Pons (tissue), 1 donor: Measurements from ENCODE around the gene TNFRSF25.
"Not testable (repeated sequence)": the region's sequence is repeated elsewhere in the genome, so short reads cannot be mapped to it uniquely, and the experiment has no call there.

Source experiments
- DNase-seq: peaks from one replicate; pipeline ENCODE4 v3.0.0-alpha.2; 2016; ENCODE audit warnings: low spot score

The TNFRSF25 gene

DNA sequence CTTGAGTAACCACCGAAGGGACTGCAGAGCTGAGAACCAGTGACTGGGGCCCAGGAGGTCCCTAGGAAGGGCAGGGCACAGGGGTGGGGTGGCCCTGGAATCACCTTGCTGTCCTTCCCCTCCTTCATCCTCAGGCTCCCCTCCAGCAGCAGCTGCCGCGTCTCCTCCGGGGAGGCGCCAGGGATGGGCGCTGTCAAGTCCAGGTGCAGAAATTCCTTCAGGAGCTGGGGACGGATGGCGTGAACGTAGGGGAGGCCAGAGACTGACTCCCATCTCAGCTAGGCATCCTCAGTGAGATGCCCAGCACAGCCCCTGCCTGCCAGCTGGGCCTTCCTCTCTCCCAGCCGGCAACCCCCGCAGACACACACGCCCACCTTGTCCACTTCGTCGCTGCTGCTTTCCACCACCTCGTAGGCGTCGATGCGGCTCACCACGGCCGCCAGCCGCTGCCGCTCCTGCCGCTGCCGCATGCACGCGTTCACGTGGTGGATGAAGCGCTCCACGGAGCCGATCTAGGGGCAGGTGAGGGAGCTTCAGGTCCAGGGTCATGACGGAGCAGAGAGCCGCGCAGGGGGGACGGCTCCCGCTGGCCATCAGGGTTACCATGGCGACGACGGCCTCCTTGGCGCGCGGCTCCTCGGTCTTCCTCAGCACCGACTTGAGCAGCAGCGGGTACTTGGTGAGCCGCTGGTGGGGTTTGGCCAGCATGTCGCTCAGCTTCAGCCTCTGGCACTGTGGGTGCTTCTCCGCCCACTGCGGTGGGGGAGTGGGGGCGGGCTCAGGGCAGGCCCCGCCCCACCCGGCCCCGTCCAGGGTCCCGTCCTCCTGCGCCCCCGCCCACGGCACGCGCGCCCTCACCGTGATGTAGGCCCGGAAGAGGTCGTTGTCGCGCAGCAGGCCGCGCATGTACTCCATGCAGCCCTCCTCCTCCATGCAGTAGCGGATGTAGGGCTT lies 4.4 kb upstream of the TNFRSF25 start:
- DNase-seq: no peak

DNA sequence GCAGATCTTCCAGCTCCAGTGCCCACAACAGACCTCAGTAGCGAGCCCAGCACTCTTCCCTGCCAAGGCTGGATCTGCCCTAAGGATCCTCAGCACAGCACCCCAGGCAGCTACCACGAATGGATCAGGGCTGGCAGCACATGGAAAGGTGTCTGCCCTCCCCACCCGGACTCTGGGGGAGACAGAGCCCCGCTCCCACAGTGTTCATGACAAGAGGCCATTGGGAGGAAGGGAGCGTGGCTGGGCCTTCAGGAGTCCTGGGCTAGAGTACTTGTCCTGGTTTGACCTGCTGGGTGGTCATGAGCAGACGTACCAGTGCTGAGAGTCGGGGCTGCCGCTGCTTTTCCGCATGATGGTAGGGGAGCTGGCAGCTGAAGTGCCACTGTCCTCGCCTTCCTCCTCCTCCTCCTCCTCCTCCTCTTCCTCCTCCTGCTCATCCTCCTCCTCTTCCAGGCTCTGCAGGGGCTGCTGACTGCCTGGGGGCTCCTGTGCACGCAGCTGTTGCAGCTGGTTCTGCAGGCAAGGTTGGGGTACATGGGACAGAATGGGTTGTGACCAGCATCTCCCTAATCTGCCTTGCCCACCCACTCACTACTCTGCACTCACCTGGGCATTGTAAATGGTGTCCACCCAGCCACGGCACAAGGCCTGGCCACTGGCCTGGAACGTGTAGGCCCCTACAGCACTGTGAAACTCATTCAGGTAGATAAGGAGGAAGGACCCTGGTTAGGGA lies 2.9 kb upstream of the TNFRSF25 start:
- no peak for DNase-seq

GRCh38 chr1:6467744-6468688 lies 2.0 kb upstream of the TNFRSF25 start:
- DNase-seq: no peak

GRCh38 chr1:6467224-6467623 lies 1.3 kb upstream of the TNFRSF25 start:
- no peak for DNase-seq

GRCh38 chr1:6466751-6467150 lies 778 bp upstream of the TNFRSF25 start:
- no peak for DNase-seq

GRCh38 chr1:6465461-6466005 lies 440 bp downstream of the TNFRSF25 start:
- no peak for DNase-seq

DNA sequence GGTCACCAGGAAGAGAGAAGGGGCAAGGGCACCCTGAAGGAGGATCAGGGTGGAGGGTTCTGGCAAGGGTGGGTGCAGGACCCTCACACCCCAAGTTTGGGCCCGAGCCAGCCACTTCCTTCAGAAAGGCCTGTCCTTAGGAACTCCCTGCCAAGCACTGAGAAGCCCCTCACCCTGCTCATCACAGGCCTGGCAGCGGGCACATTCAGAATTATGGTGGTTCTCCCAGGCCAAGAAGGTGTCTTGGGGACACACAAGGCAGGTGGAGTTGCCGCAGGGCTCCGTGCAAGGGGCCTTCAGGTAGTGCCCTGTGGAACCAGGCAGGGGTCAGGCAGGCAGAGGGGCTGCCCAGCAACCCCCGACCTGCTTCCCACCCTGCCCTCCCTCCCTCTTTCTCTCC lies 1.1 kb downstream of the TNFRSF25 start:
- DNase-seq: no peak

DNA sequence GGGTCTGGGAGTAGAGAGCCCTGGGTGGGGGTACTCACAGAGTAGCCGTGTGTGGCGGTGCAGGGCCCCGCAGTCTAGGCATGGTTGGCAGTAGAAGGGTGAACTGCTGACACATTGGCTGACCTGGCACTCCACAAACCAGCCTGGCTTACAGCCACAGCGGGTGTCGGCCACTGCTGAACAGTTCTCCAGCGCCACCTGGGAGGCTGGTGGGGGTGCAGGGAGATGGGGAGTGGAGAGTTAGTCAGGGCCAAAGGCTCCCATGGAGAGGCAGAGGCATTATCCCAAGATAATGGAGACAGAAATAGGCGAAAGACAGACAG lies 1.5 kb downstream of the TNFRSF25 start:
- no peak for DNase-seq

- no peak for DNase-seq
These were observed 2.9 kb downstream of the TNFRSF25 start for GRCh38 chr1:6463120-6463412.

DNA sequence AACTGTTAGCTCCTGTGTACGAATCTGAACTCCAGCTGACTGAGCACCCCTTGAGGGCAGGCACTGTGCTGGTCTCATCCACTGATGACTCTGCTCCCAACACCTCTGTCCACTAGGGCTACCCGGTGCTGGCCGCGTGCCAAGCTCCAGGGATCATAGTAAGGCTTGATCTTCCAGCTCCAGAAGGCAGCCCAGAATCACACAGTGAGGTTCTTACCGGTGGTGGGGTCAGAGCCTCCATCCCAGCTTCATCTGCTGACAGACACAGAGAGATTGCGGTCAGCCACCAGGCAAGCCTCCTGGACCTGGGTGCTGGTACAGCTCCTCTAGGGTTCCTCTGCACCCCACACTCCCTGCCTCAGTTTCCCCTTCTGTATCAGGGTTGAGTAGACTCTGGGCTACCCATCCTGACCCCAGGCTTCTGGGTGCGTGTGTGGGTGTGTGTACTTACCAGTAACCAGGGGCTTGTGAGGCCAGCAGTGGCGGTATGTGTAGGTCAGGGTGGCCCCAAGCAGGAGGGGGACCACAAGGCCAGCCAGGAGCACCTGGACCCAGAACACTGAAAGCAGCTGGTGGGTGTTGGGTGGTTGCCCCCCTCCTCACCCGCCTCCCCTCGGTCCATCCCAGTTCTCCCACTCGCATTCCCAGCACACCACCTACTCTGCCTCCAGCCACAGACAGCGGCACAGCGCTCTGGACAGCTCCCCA lies 3.4 kb downstream of the TNFRSF25 start:
- no peak for DNase-seq

DNA sequence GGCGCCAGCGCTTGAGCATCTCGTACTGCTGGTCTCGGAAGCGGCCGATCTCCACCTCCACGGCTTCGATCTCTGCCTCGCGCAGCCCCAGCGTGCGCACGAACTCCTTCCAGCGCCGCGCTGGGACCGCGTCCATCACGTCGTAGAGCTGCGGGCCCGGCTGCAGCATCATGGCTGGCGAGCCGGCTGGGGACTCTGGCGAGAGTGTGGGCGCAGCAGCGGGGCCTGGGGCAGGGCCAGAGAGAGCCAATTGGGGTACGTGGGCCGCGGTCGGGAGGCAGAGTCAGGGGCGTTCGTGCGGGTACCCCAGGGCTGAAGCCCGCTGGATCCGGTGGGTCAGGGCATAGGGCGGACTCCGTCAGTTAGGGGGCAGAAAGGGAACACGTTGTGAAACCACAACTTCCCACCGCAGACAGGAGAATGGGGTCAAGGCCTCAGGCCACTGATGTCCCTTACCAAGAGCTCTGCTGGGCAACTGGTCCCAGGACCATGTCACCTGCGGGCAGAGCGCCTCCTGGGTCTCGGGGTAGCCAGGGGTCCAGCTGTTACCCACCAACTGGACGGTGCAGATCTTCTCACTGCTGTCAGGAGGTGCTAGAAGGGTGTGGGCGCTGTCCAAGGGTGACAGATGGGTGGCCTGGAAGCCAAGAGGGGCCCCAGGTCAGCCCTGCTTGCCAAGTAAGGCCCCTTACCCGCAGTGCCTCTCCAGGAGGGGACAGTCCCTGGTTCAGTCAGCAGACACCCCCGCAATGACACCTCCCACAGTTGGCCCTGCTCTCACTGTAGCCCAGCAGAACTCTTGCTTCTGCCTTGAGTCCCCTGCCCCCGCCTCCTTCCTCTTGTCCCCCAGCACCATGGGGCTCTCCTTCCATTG lies 4.2 kb downstream of the TNFRSF25 start:
- no peak for DNase-seq

- no peak for DNase-seq
These were observed 4.9 kb downstream of the TNFRSF25 start for GRCh38 chr1:6461051-6461530.

DNA sequence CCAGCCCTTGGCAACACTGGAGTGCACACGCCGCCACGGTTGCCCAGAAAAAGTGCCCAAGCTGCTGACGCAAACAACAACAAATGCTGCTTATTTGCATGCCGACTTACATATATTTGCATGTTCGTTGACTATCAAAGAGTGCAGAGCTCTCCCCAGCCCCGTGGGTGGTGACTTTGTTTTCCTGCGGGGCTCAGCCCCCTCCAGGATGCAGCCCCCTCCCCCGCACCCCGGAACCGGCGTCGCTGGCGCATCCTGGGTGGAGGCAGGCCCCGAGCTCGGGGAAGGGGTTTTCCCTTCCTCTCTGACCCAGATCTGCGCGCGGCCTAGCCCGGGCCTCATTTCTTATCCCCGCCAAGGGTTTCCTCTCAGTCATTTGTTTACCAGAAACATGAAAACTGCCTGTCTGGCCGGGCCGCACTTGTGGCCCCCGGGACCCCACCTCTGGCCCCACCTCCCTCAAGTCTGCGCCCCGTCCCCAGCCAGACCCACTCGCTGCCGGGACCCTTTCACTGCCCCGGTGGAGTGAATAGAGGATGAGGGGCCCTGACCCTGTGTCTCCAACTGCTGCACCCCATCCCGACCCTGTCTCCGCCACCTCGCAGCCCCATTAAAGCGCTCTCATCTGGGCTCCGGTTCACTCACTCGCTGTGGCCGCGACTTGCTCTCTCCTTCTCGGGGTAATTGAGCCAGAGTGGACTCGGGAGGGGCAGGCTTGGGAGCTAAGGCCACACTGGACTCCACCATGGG lies 5.5 kb downstream of the TNFRSF25 start:
- DNase-seq: no peak

DNA sequence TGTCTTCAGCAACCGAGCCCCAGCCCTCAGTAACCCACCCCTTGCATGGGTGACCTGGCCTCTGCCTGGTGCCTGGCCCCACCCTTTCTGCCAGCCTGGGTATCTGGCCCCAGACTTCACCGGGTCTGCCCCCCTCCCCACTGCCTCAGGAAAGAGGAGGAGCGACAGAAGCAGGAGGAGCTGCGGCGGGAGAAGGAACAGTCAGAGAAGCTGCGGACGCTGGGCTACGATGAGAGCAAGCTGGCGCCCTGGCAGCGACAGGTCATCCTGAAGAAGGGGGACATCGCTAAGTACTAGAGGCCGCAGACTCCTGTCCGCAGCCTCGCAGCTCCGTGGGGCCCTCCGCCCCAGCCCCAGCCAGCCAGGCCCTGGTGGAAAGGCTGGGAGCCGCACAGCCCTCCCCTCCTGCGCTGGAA lies 6.1 kb downstream of the TNFRSF25 start:
- no peak for DNase-seq

DNA sequence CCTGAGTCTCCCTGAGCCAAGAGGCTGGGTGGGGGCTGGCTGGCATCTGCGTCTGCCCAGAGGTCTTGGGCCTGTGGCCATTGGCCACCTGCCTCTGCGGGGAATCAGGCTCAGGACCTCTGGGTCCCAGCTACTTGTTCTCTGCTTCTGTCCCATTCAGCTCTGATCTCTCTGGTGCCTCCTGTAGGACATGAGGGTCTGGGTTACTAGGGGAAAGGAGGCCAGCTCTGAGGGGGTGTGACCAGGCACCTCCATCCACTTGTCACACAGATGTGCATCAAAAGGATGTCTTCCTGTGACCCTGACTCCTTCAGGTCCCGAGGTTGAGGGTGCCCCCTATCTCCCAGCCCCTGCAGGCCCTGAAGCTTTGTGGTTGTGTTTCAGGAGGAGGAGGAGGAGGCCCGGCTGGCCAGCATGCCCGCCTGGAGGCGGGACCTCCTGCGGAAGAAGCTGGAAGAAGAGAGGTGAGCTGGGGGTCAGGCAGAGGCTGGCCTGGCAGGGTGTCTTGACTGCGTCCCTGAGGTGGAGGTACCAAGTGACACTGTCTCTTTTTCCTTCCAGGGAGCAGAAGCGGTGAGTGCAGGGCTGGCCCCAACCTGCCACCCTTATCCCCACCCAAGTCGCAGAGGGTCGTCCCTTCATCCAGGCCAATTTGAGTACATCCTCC lies 9.0 kb downstream of the TNFRSF25 start:
- no peak for DNase-seq

DNA sequence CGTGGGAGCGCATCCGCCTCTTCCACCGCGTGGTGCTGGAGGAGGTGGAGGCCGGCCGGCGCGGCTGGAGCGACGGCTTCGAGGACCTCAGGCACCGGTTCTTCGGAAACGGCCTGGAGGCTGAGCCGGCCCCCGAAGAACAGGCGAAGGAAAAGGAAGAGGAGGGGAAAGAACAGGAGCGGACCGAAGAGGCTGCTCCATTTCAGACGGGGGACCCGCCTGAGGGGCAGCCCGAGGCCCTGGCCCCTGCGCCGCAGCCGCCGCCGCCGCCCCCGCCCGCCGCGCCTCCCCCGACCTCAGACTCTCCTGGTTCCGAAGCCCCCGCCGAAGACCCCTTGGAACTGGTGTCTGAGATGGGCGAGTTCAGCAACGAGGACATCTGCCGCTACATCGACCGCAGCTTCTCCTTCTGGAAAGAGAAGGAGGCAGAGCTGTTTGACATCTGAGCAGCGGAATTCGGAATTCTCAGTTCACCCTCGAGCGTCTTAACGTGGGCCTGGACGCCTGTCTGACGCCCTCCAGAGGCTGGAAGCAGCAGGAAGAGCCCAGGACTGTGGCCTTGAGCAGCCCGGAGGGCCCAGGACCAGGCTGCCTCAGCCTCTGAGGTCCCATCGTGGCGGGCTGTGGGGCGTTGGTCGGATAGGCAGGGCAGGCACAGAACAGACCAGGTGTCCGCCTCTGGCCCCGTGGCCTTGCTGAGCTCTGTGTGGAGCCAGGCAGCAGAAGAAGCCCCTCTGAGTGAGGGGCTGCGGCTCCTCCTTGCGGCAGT lies 10.0 kb downstream of the TNFRSF25 start:
- DNase-seq: not testable (repeated sequence)

GRCh38 chr1:6454856-6455751 lies 10.9 kb downstream of the TNFRSF25 start:
- DNase-seq: no peak
